Measurements from ENCODE around the gene KRT75. TPM values are rescaled to one million over a fixed set of nuclear protein-coding genes. Genes with fewer than 3 reads are reported as not detected.

The KRT75 gene
- total RNA-seq, result not detected in 2 replicates
- polyA plus RNA-seq, result not detected in 2 replicates

- no peak within 1 kb of the TSS for H3K4me3 ChIP-seq
- H3K27ac ChIP-seq, result no peak within 1 kb of the TSS
- no peaks in the 10 kb centered on the region for H3K9me3 ChIP-seq (ENCODE audit: low read depth)
- H3K36me3 ChIP-seq, result no peaks in the 10 kb centered on the region
- peaks cover 9% of the 10 kb centered on the region for H3K4me1 ChIP-seq (ENCODE audit: low read depth)
- H3K27me3 ChIP-seq, result peaks cover 36% of the 10 kb centered on the region
- no peak for TF ChIP-seq CTCF (IDR thresholded peaks at IDR 0.05; ENCODE audit: low read depth, low read length)
- no peak for DNase-seq (ENCODE audit: low read depth in 1 of 2, low spot score in 1 of 2)
Measured at GRCh38 chr12:52434081-52434733, at the start of gene KRT75. TSS of gene KRT75 (minus strand) at chr12:52434371. CDS start at chr12:52434304, 67 bp downstream.

- no peak overlapping the region for H3K27ac ChIP-seq
- DNase-seq (ENCODE audit: low read depth in 1 of 2, low spot score in 1 of 2), result no peak
- no peaks in the 10 kb centered on the region for H3K36me3 ChIP-seq
- TF ChIP-seq CTCF (IDR thresholded peaks at IDR 0.05; ENCODE audit: low read depth, low read length), result no peak
- no peaks in the 10 kb centered on the region for H3K27me3 ChIP-seq
- no peak overlapping the region for H3K4me3 ChIP-seq
- H3K9me3 ChIP-seq (ENCODE audit: low read depth), result no peaks in the 10 kb centered on the region
- H3K4me1 ChIP-seq (ENCODE audit: low read depth), result no peaks in the 10 kb centered on the region
Measured at GRCh38 chr12:52480073-52480472, 45.9 kb upstream of the KRT75 start.

GRCh38 chr12:52477651-52478050 is 43.5 kb upstream of the KRT75 start:
- H3K27ac ChIP-seq, result no peak overlapping the region
- no peaks in the 10 kb centered on the region for H3K9me3 ChIP-seq (ENCODE audit: low read depth)
- no peaks in the 10 kb centered on the region for H3K4me1 ChIP-seq (ENCODE audit: low read depth)
- TF ChIP-seq CTCF (IDR thresholded peaks at IDR 0.05; ENCODE audit: low read depth, low read length), result no peak
- H3K4me3 ChIP-seq, result no peak overlapping the region
- DNase-seq (ENCODE audit: low read depth in 1 of 2, low spot score in 1 of 2), result no peak
- no peaks in the 10 kb centered on the region for H3K27me3 ChIP-seq
- H3K36me3 ChIP-seq, result no peaks in the 10 kb centered on the region

- Histone ChIP-seq H3K9me3 (ENCODE audit: low read depth) (no peaks in the 10 kb centered on the region), H3K4me1 (ENCODE audit: low read depth) (no peaks in the 10 kb centered on the region), H3K36me3 (no peaks in the 10 kb centered on the region), H3K27me3 (no peaks in the 10 kb centered on the region), H3K27ac (no peak overlapping the region), H3K4me3 (no peak overlapping the region)
- no peak for TF ChIP-seq CTCF (IDR thresholded peaks at IDR 0.05; ENCODE audit: low read depth, low read length)
- no peak for DNase-seq (ENCODE audit: low read depth in 1 of 2, low spot score in 1 of 2)
Measured at GRCh38 chr12:52474212-52474611, 40.0 kb upstream of the KRT75 start.

GRCh38 chr12:52473768-52474167 is 39.6 kb upstream of the KRT75 start, which contains the start of gene KRT6C:
TSS of gene KRT6C (minus strand) at chr12:52473805. CDS start at chr12:52473737, 68 bp downstream.
- Histone ChIP-seq H3K36me3 (no peaks in the 10 kb centered on the region), H3K4me3 (no peak within 1 kb of the TSS), H3K9me3 (ENCODE audit: low read depth) (no peaks in the 10 kb centered on the region), H3K4me1 (ENCODE audit: low read depth) (no peaks in the 10 kb centered on the region), H3K27ac (no peak within 1 kb of the TSS), H3K27me3 (no peaks in the 10 kb centered on the region)
- no peak for DNase-seq (ENCODE audit: low read depth in 1 of 2, low spot score in 1 of 2)
- no peak for TF ChIP-seq CTCF (IDR thresholded peaks at IDR 0.05; ENCODE audit: low read depth, low read length)
